Neuronal stem cell (in vitro differentiated cells): Measurements from ENCODE around the gene SKIL.

ENCODE experiments used
- DNase-seq: peaks from one replicate; pipeline ENCODE4 v3.0.0-alpha.2; 2013; ENCODE audit warnings: low spot score
- H2AFZ ChIP-seq: one replicate; pipeline ENCODE4 v1.6.1; 2013; ENCODE audit warnings: mild to moderate bottlenecking, low read length, inconsistent platforms
- H2AK5ac ChIP-seq: 2 replicates; pipeline ENCODE4 v1.6.1; 2013; ENCODE audit warnings: low read depth, mild to moderate bottlenecking, inconsistent platforms, low read length, moderate library complexity, mixed read lengths
- H2BK120ac ChIP-seq: 2 replicates; pipeline ENCODE4 v1.6.1; 2013; ENCODE audit warnings: low read depth, mild to moderate bottlenecking, inconsistent platforms, low read length, moderate library complexity, mixed read lengths
- H2BK12ac ChIP-seq: one replicate; pipeline ENCODE4 v1.6.1; 2013; ENCODE audit warnings: low read length, inconsistent platforms
- H2BK15ac ChIP-seq: 2 replicates; pipeline ENCODE4 v1.6.1; 2013; ENCODE audit warnings: mild to moderate bottlenecking, low read length, inconsistent platforms, mixed read lengths
- H2BK5ac ChIP-seq: one replicate; pipeline ENCODE4 v1.6.1; 2013; ENCODE audit warnings: inconsistent platforms, mild to moderate bottlenecking, low read length, moderate library complexity
- H3K14ac ChIP-seq: one replicate; pipeline ENCODE4 v1.6.1; 2013; ENCODE audit warnings: low read length, inconsistent platforms
- H3K18ac ChIP-seq: 2 replicates; pipeline ENCODE4 v1.6.1; 2013; ENCODE audit warnings: low read length, inconsistent platforms
- H3K23ac ChIP-seq: 2 replicates; pipeline ENCODE4 v1.6.1; 2013; ENCODE audit warnings: low read depth, mild to moderate bottlenecking, mixed read lengths, low read length, inconsistent platforms; ENCODE audit not compliant: poor library complexity
- H3K27ac ChIP-seq: replicated peaks from 3 replicates; pipeline ENCODE4 v1.5.1; 2013; ENCODE audit warnings: low read length, inconsistent platforms
- H3K27me3 ChIP-seq, 3 experiments: 2 replicates each; pipeline ENCODE4 v1.6.1; 2013; ENCODE audit warnings: low read length in 3 of 3, mild to moderate bottlenecking in 2 of 3, inconsistent platforms in 1 of 3, low read depth in 1 of 3, mixed read lengths in 1 of 3, moderate library complexity in 1 of 3; ENCODE audit not compliant: control insufficient read depth in 3 of 3, insufficient read depth in 3 of 3
- H3K36me3 ChIP-seq, 2 donors: replicated peaks in 1 of 2; 2 replicates each; pipeline ENCODE4 v1.6.1; 2013; ENCODE audit warnings: low read length in 2 of 2; ENCODE audit not compliant: control insufficient read depth in 2 of 2, insufficient read depth in 2 of 2
- H3K4ac ChIP-seq: 2 replicates; pipeline ENCODE4 v1.6.1; 2013; ENCODE audit warnings: inconsistent platforms, mild to moderate bottlenecking, low read length, moderate library complexity
- H3K4me1 ChIP-seq, 2 donors: 1 replicate in 1 of 2; 2 replicates in 1 of 2; pipeline ENCODE4 v1.6.1; 2013; ENCODE audit warnings: low read length in 2 of 2, low read depth in 1 of 2; ENCODE audit not compliant: control insufficient read depth in 2 of 2, insufficient read depth in 1 of 2
- H3K4me2 ChIP-seq: one replicate; pipeline ENCODE4 v1.6.1; 2013; ENCODE audit warnings: mild to moderate bottlenecking, low read length, inconsistent platforms; ENCODE audit not compliant: insufficient read depth, poor library complexity, severe bottlenecking
- H3K4me3 ChIP-seq, 2 donors: 2 replicates each; pipeline ENCODE4 v1.5.1; 2013; ENCODE audit warnings: low read length in 2 of 2, mild to moderate bottlenecking in 2 of 2, inconsistent platforms in 1 of 2, moderate library complexity in 1 of 2
- H3K79me1 ChIP-seq: one replicate; pipeline ENCODE4 v1.6.1; 2013; ENCODE audit warnings: low read depth, mild to moderate bottlenecking, inconsistent platforms, low read length, moderate library complexity
- H3K9ac ChIP-seq: one replicate; pipeline ENCODE4 v1.6.1; 2013; ENCODE audit warnings: mild to moderate bottlenecking, low read depth, low read length, inconsistent platforms; ENCODE audit not compliant: poor library complexity
- H3K9me3 ChIP-seq, 2 donors: replicated peaks in 1 of 2; 2 replicates each; pipeline versions ENCODE3 to v1.6.1; 2013; ENCODE audit warnings: low read length in 2 of 2, mild to moderate bottlenecking in 2 of 2, inconsistent platforms in 1 of 2, low read depth in 1 of 2, mixed read lengths in 1 of 2, moderate library complexity in 1 of 2; ENCODE audit not compliant: control insufficient read depth in 2 of 2, insufficient read depth in 1 of 2
- H4K8ac ChIP-seq: one replicate; pipeline ENCODE4 v1.6.1; 2013; ENCODE audit warnings: low read depth, mild to moderate bottlenecking, inconsistent platforms, low read length, moderate library complexity
- H4K91ac ChIP-seq: one replicate; pipeline ENCODE4 v1.6.1; 2013; ENCODE audit warnings: low read length, low read depth, mild to moderate bottlenecking, inconsistent platforms; ENCODE audit not compliant: poor library complexity
- WGBS, 2 donors: extraction: QIAGEN DNeasy Blood & Tissue Kit; methylation state at CpG; one replicate each; pipeline ENCODE4 v1.1.7; 2013; ENCODE audit warnings: missing lambda C conversion rate in 2 of 2, mixed read lengths in 1 of 2; ENCODE audit not compliant: insufficient read length in 2 of 2, insufficient replicate concordance in 1 of 2; ENCODE audit errors: extremely low coverage in 2 of 2; 5-methylcytosine and 5-hydroxymethylcytosine counted together

Gene SKIL

DNA sequence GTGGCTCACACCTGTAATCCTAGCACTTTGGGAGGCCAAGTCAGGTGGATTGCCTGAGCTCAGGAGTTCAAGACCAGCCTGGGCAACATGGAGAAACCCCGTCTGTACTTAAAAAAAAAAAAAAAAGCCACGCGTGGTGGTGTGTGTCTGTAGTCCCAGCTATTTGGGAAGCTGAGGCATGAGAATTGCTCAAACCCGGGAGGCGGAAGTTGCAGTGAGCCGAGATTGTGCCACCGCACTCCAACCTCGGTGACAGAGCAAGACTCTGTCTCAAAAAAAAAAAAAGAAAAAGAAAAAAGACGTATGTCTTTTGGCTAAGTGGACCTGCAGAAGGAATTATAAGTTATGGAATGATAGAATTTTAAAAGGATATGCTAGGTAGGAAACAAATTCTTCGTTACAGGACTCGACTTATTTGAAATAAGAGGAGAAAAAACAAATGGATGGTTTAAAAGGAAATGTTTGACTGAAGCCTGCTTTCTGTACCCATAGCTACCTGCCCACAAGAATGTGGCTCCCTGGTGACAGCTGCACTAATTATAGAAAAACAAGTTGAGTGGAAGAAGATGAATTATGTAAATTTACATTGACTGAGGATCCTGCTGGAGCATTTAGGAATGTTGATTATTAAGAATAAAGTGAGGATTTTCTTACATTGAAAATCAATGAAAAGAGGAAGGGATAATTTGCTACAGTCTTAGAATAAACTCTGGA lies 36.0 kb upstream of the SKIL start:
- Histone ChIP-seq H3K4me1 (peaks cover 0 to 23% of the 10 kb centered on the region in 2 donors), H2BK12ac (no peak overlapping the region), H4K91ac (no peak overlapping the region), H3K27me3 (no peaks in the 10 kb centered on the region), H3K79me1 (no peaks in the 10 kb centered on the region), H3K9ac (no peak overlapping the region), H3K4ac (no peak overlapping the region), H2AK5ac (no peak overlapping the region), H3K4me3 (no peak overlapping the region), H3K23ac (no peak overlapping the region), H3K14ac (no peak overlapping the region), H3K27ac (no peak overlapping the region), H3K36me3 (no peaks in the 10 kb centered on the region), H4K8ac (no peak overlapping the region), H3K18ac (no peak overlapping the region), H2BK120ac (no peak overlapping the region), H2AFZ (no peak overlapping the region), H2BK15ac (no peak overlapping the region), H3K9me3 (peaks cover 0 to 8% of the 10 kb centered on the region in 2 donors), H3K4me2 (no peak overlapping the region), H2BK5ac (no peak overlapping the region)
- no peak for DNase-seq
- WGBS, 2 donors, result no CpG with 5 or more reads among the region's 11 CpGs

DNA sequence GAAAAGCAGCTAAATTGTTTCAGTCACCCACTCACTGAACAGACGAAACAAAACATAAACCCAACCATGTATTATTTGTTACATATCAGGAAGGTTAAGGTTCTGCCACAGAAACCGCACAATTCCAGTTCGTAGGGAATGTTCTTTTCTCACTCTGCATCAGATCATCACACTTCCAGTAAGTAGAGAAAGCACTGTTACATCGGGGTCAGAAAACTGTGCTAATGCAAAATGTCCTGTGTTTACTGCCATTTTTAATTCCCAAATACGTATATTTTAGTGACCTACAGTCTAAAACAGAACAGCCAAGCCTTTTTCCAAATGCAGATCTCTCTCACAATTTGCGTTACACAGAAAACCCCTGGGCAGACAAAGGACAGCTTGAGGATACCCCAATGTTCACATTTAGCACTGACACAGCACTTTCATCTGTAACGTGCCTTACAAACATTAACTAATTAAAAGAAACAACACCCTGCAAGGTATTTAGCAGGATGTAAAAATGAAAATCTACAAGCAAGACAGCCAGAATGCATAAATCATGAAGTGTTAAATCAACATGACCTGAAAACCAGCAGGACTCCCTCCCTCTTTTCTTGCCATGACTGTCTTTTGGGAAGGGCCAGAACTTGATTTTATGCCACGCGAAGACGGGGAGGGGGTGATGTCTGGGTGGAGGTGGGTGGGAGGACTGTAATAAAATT lies 34.8 kb upstream of the SKIL start:
- Histone ChIP-seq H2BK120ac (no peak overlapping the region), H3K27me3 (no peaks in the 10 kb centered on the region), H3K4ac (no peak overlapping the region), H3K9ac (no peak overlapping the region), H3K27ac (no peak overlapping the region), H3K79me1 (no peaks in the 10 kb centered on the region), H3K4me2 (no peak overlapping the region), H2AK5ac (no peak overlapping the region), H3K4me3 (peak overlapping the region in 1 of 2 donors; percentile 14), H2BK12ac (no peak overlapping the region), H2BK15ac (no peak overlapping the region), H2BK5ac (no peak overlapping the region), H3K36me3 (no peaks in the 10 kb centered on the region), H2AFZ (peak overlapping the region; percentile 69), H3K4me1 (peaks cover 0 to 23% of the 10 kb centered on the region in 2 donors), H4K91ac (no peak overlapping the region), H3K23ac (no peak overlapping the region), H4K8ac (no peak overlapping the region), H3K9me3 (peaks cover 3 to 12% of the 10 kb centered on the region in 2 donors), H3K18ac (no peak overlapping the region), H3K14ac (no peak overlapping the region)
- no CpG with 5 or more reads among the region's 10 CpGs for WGBS, 2 donors
- DNase-seq, result no peak

DNA sequence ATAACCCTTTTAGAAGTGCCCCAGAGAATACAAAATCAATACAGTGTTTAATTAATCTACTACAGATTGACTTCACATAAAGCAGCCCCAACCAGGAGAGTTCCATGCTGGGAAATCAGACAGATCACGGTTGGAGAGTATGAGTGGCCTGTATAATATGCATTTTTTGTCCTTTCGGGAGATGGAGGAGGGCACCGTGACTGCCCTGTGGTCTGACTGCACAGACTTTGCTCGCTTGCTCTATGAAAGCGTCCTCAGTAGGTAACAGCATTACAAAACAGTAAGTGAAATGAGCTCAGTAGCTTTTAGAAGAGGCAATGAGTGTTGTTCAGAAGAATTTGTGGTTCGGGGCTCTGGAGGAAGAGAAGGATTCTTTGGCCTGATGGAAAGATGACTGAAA lies 34.2 kb upstream of the SKIL start:
- Histone ChIP-seq H3K79me1 (no peaks in the 10 kb centered on the region), H2AFZ (peak overlapping the region; percentile 69), H3K23ac (no peak overlapping the region), H3K4me1 (peaks cover 0 to 23% of the 10 kb centered on the region in 2 donors), H2AK5ac (no peak overlapping the region), H3K27ac (no peak overlapping the region), H3K4me2 (no peak overlapping the region), H3K9me3 (peaks cover 3 to 16% of the 10 kb centered on the region in 2 donors), H3K14ac (no peak overlapping the region), H2BK120ac (no peak overlapping the region), H2BK15ac (no peak overlapping the region), H3K4me3 (no peak overlapping the region), H2BK12ac (no peak overlapping the region), H4K8ac (no peak overlapping the region), H2BK5ac (no peak overlapping the region), H3K18ac (no peak overlapping the region), H3K4ac (no peak overlapping the region), H3K9ac (no peak overlapping the region), H4K91ac (no peak overlapping the region), H3K27me3 (no peaks in the 10 kb centered on the region), H3K36me3 (no peaks in the 10 kb centered on the region)
- DNase-seq, result no peak
- WGBS, 2 donors, result no CpG with 5 or more reads among the region's 6 CpGs

DNA sequence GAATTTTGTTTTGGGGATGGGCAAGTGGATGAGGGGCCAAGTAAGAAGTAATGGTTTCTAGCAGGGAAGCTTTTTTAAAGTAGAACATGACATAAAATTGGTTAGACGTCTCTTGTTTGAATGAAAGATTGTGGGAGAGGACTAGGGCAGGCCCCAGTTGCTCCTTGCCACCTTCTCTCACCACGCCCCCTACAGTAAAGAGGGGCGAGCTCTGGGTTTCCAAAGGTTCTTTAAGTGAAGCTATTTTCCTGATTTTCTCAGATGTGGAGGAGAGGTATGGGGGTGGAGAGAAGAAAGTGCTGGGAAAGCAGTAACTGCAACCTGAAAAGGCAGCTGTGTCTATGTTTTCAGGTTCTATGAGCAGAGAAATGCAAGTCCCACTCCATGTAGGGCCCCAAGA lies 32.6 kb upstream of the SKIL start:
- Histone ChIP-seq H2AFZ (no peak overlapping the region), H3K14ac (no peak overlapping the region), H2BK12ac (no peak overlapping the region), H3K4me2 (no peak overlapping the region), H3K9me3 (peaks cover 3 to 15% of the 10 kb centered on the region in 2 donors), H3K4me1 (peaks cover 0 to 23% of the 10 kb centered on the region in 2 donors), H3K9ac (no peak overlapping the region), H3K79me1 (no peaks in the 10 kb centered on the region), H3K4me3 (no peak overlapping the region), H3K27ac (no peak overlapping the region), H3K23ac (no peak overlapping the region), H2BK120ac (no peak overlapping the region), H3K27me3 (no peaks in the 10 kb centered on the region), H4K8ac (no peak overlapping the region), H4K91ac (no peak overlapping the region), H3K4ac (no peak overlapping the region), H2BK5ac (no peak overlapping the region), H3K36me3 (no peaks in the 10 kb centered on the region), H2BK15ac (no peak overlapping the region), H2AK5ac (no peak overlapping the region), H3K18ac (no peak overlapping the region)
- WGBS, 2 donors, result no CpG with 5 or more reads among the region's 3 CpGs
- no peak for DNase-seq
